Psoas muscle (tissue), 8 donors: ENCODE results near the gene TCF12. TPM values are rescaled to one million over a fixed set of nuclear protein-coding genes. Genes with fewer than 3 reads are reported as not detected.

ENCODE experiments used
- ATAC-seq, 4 donors: fragments of 200-7000 bp; cut with Tn5 transposase; one replicate each; pipeline ENCODE4 v1.9.1; 2020; ENCODE audit warnings: moderate library complexity in 3 of 4, mild to moderate bottlenecking in 2 of 4
- DNase-seq, 2 donors: peaks; one replicate each; pipeline ENCODE4 v3.0.0-alpha.2; 2020
- H3K27ac ChIP-seq: fragments of 200-600 bp; one replicate; pipeline ENCODE4 v1.8.0; 2022
- H3K27me3 ChIP-seq, 3 donors: fragments of 200-600 bp in 1 of 3; one replicate each; pipeline versions ENCODE4 v1.6.1 to v1.8.0; 2013 to 2022; ENCODE audit warnings: low read length in 2 of 3, mild to moderate bottlenecking in 2 of 3, moderate library complexity in 1 of 3; ENCODE audit not compliant: insufficient read depth in 3 of 3
- H3K36me3 ChIP-seq, 2 donors: fragments of 200-600 bp in 1 of 2; one replicate each; pipeline versions ENCODE4 v1.6.1 to v1.8.0; 2013 to 2022; ENCODE audit warnings: low read depth in 1 of 2, mild to moderate bottlenecking in 1 of 2, moderate library complexity in 1 of 2; ENCODE audit not compliant: insufficient read depth in 1 of 2
- H3K4me1 ChIP-seq: fragments of 200-600 bp; one replicate; pipeline ENCODE4 v1.8.0; 2022
- H3K4me3 ChIP-seq: fragments of 200-600 bp; one replicate; pipeline ENCODE4 v1.8.0; 2022; ENCODE audit warnings: mild to moderate bottlenecking
- H3K9me3 ChIP-seq: fragments of 200-600 bp; one replicate; pipeline ENCODE4 v1.8.0; 2022
- WGBS, 3 donors: extraction: QIAGEN DNeasy Blood & Tissue Kit; methylation state at CpG; one replicate each; pipeline versions ENCODE4 v1.1.6 to v1.1.7; 2013; 5-methylcytosine and 5-hydroxymethylcytosine counted together
- intact Hi-C, 2 donors: fragments of 100-400 bp; cut with DNase I; formaldehyde crosslinking; loops; one replicate each; pipeline versions ENCODE4 v1.11.0 to v1.14.2; 2022
- polyA plus RNA-seq, 3 donors: library from polyadenylated mRNA; stranded (reverse); fragments of 200-250 nt; gene quantifications; one replicate each; pipeline ENCODE4 v1.2.3, GENCODE V29; 2013
- total RNA-seq, 4 donors: library from RNA; stranded (reverse); fragmentation: NEBNext Ultra II Directional in 2 of 4; extraction: Animal tissue kit (Norgen Biotek cat#: 25700) in 2 of 4; gene quantifications; one replicate each; pipeline versions ENCODE4 v1.2.1 to v1.2.4, GENCODE V29; 2021 to 2023
- TF ChIP-seq, protein P1 (sequence below): fragments of 200-600 bp; IDR thresholded peaks from one replicate; pipeline ENCODE4 v1.8.0; 2022; ENCODE audit warnings: antibody characterized with exemption
- donor health status: healthy with polysubstance abuse.
- donor health status: DM: no; HTN: no; CAD: no; lungs with moderate emphysema.
- donor health status: Bipolar disorder and iron deficiency.
- donor health status: healthy.
- donor health status: DM: yes; HTN: yes; CAD: no.
- donor health status: DM: no; HTN: no; CAD: no.
- donor health status: DM: no; HTN: no; CAD: no.
- donor health status: DM: yes; HTN: yes; CAD: no.

The TCF12 gene
- total and polyA plus RNA-seq, 7 donors: 10.5 to 53.1 (median 30.5) TPM

GRCh38 chr15:57328897-57329296, 410.5 kb downstream of the TCF12 start:
- Histone ChIP-seq H3K9me3 (no peaks in the 10 kb centered on the region), H3K4me3 (no peak overlapping the region), H3K27ac (no peak overlapping the region), H3K36me3 (no peaks in the 10 kb centered on the region), H3K4me1 (peaks cover 7% of the 10 kb centered on the region), H3K27me3 (peaks cover 0 to 32% (median 4%) of the 10 kb centered on the region in 3 donors)
- WGBS, 3 donors: 21 to 29% (median 24%) methylated on average over 5 of the region's 5 CpGs
- TF ChIP-seq, protein P1, sequence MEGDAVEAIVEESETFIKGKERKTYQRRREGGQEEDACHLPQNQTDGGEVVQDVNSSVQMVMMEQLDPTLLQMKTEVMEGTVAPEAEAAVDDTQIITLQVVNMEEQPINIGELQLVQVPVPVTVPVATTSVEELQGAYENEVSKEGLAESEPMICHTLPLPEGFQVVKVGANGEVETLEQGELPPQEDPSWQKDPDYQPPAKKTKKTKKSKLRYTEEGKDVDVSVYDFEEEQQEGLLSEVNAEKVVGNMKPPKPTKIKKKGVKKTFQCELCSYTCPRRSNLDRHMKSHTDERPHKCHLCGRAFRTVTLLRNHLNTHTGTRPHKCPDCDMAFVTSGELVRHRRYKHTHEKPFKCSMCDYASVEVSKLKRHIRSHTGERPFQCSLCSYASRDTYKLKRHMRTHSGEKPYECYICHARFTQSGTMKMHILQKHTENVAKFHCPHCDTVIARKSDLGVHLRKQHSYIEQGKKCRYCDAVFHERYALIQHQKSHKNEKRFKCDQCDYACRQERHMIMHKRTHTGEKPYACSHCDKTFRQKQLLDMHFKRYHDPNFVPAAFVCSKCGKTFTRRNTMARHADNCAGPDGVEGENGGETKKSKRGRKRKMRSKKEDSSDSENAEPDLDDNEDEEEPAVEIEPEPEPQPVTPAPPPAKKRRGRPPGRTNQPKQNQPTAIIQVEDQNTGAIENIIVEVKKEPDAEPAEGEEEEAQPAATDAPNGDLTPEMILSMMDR: no peak
- intact Hi-C loops: no loop called here
- ATAC-seq: no peak
- DNase-seq: no peak

DNA sequence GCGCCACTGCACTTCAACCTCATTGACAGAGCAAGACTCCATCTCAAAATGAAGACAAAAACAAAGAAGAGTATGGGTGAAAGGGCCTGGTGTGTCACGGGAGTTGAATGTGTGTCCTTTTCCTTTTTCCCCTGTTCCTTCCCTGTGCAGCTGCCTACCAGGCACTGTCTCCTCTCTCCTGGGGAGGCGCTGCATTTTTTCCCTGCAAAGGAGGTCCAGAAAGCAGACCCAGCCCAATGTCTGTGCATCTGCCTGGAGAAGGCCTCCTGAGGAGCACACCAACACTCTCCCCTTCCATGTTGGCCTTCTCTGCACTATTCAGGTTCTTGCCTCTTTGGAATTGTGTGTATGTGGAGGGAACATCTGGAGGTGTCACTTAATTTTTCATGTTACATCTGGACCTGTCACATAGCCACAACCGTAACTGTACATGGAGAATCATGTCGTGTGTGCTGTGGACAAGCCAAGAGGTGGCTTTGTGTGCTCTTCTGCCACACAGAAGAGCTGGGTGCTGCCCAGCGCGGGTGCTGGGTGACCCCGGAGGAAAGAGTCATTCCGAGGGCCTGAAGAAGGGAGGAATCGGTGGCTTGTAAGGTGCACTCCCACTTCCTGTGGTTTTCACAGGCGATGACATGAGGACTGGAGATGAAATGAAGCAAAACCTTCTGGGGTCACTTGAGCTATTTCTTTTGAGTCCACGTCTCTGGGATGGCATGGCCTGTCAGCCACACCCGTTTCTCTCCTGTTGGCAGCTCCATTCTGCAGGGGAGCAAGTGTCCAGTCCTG, 411.3 kb downstream of the TCF12 start:
- intact Hi-C loops: no loop called here
- ATAC-seq (no peak), DNase-seq (no peak)
- Histone ChIP-seq H3K4me1 (peaks cover 7% of the 10 kb centered on the region), H3K9me3 (no peaks in the 10 kb centered on the region), H3K27me3 (peaks cover 0 to 32% (median 4%) of the 10 kb centered on the region in 3 donors), H3K4me3 (no peak overlapping the region), H3K36me3 (no peaks in the 10 kb centered on the region), H3K27ac (no peak overlapping the region)
- WGBS, 3 donors: 85 to 90% (median 86%) methylated on average over 13 of the region's 13 CpGs
- TF ChIP-seq, protein P1: no peak

GRCh38 chr15:57330619-57331340, 412.3 kb downstream of the TCF12 start:
- Histone ChIP-seq H3K27me3 (peaks cover 0 to 32% (median 4%) of the 10 kb centered on the region in 3 donors), H3K4me3 (no peak overlapping the region), H3K27ac (no peak overlapping the region), H3K4me1 (peaks cover 7% of the 10 kb centered on the region), H3K36me3 (no peaks in the 10 kb centered on the region), H3K9me3 (no peaks in the 10 kb centered on the region)
- TF ChIP-seq, protein P1: no peak
- DNase-seq: no peak
- intact Hi-C loops: no loop called here
- ATAC-seq: no peak
- WGBS, 3 donors: 61 to 75% (median 62%) methylated on average over 14 of the region's 14 CpGs

- Histone ChIP-seq H3K4me3 (no peak overlapping the region), H3K36me3 (no peaks in the 10 kb centered on the region), H3K27ac (no peak overlapping the region), H3K27me3 (peaks cover 0 to 29% (median 4%) of the 10 kb centered on the region in 3 donors), H3K9me3 (no peaks in the 10 kb centered on the region), H3K4me1 (peaks cover 5% of the 10 kb centered on the region)
- intact Hi-C loops: no loop called here
- TF ChIP-seq, protein P1: no peak
- 88 to 96% (median 90%) methylated on average over 8 of the region's 8 CpGs for WGBS, 3 donors
- ATAC-seq (no peak), DNase-seq (no peak)
Measured at GRCh38 chr15:57332326-57332725, 413.9 kb downstream of the TCF12 start.
